Stomach (tissue), 4 donors: ENCODE measurements around the gene KCNK10.

Source experiments
- EP300 ChIP-seq: sonication (generic); formaldehyde crosslinking; IDR thresholded peaks from one replicate; pipeline ENCODE4 v1.6.1; 2017; ENCODE audit warnings: antibody characterized with exemption
- POLR2A ChIP-seq, 4 donors: fragments of 450-650 bp; IDR thresholded peaks; one replicate each; pipeline ENCODE4 v1.6.1; 2016; ENCODE audit warnings: antibody characterized with exemption in 4 of 4, control low read depth in 2 of 4, mild to moderate bottlenecking in 1 of 4, moderate library complexity in 1 of 4
- POLR2AphosphoS5 ChIP-seq, 3 donors: sonication (generic); formaldehyde crosslinking; IDR thresholded peaks; one replicate each; pipeline ENCODE4 v1.6.1; 2016; ENCODE audit warnings: antibody characterized with exemption in 3 of 3
- TF ChIP-seq, protein P1 (sequence below), 7 experiments: fragments of 450-650 bp in 4 of 7; fragments of 200-600 bp in 3 of 7; sonication (generic) in 3 of 7; IDR thresholded peaks; one replicate each; pipeline ENCODE4 v1.5.1; 2016 to 2019; ENCODE audit warnings: antibody characterized with exemption in 7 of 7, control low read depth in 2 of 7, mild to moderate bottlenecking in 1 of 7

DNA sequence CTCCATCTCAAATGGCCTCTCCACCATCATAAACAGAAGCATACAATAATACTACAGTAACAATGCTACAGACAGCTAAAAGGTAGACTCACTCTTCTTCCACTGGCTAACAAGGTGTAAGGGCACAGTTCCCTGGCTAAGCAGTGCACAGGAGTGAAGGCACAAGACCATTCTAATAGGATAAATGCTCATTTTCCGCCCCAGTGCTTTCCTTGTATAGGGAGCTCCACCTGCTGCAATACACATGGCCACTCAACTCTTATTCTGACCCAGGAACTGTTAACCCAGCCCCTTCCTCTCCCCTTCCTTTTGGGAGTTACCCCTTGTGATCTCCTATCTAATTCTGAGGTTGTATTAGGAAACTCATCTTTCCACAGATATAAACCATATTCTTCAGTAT is 124.6 kb downstream of the KCNK10 start:
- TF ChIP-seq, protein P1, sequence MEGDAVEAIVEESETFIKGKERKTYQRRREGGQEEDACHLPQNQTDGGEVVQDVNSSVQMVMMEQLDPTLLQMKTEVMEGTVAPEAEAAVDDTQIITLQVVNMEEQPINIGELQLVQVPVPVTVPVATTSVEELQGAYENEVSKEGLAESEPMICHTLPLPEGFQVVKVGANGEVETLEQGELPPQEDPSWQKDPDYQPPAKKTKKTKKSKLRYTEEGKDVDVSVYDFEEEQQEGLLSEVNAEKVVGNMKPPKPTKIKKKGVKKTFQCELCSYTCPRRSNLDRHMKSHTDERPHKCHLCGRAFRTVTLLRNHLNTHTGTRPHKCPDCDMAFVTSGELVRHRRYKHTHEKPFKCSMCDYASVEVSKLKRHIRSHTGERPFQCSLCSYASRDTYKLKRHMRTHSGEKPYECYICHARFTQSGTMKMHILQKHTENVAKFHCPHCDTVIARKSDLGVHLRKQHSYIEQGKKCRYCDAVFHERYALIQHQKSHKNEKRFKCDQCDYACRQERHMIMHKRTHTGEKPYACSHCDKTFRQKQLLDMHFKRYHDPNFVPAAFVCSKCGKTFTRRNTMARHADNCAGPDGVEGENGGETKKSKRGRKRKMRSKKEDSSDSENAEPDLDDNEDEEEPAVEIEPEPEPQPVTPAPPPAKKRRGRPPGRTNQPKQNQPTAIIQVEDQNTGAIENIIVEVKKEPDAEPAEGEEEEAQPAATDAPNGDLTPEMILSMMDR (IDR thresholded peaks at IDR 0.05) = no peak
- TF ChIP-seq POLR2A (IDR thresholded peaks at IDR 0.05) (no peak), POLR2AphosphoS5 (IDR thresholded peaks at IDR 0.05) (no peak), EP300 (no peak)
